Measurements from ENCODE around the gene KDM2A.

DNA sequence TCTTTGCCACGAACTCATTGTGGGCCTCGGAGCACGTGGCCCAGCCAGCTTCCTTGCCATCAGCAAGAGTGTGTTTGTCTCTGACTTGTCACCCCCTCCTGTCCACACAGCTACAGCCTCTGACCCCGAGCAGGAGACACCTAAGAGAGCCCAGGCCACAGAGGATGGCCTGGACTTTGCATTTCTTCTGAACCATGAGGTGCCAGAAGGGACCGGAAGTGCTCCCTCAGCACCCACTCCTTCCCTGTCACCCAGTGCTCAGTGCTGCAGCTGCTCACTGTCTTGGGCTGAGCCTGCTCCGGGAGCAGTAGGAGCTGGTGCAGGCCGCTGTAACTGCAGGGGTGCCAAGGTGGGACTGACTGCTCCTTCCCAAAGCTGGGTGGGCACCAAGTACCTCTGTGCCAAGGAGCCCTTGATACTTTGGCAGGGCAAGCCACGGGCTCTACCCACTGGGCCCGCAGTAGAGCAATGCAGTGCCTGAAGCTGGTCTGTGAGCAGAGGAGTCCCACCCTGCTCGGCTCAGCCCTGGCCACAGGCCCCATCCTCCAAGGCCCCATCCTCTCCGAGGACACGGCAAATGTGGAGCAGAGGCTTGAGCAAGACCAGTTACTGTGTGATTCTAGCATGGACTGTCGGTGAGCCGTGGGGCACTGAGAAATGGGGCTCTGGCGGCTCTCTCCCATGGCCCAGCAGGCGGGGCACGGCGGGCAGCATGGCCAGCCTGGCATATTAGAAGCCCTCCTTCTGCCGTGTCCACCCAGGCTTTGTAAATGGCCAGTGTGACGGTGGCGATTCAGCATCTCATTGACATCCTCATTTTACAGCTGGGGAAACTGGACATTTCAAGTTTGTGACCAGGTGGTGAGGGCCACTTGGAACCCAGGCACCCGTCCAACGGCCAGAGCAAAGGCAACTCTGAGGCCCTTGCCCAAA is 153.5 kb downstream of the KDM2A start:
- TF ChIP-seq POLR2A (IDR thresholded peaks at IDR 0.05; ENCODE audit: low read depth, low read length) (no peak), GATA2 (IDR thresholded peaks at IDR 0.05; ENCODE audit: insufficient read depth, insufficient read length, low read depth, low read length) (no peak), EZH2 (IDR thresholded peaks at IDR 0.05; ENCODE audit: borderline replicate concordance, low read depth, low read length, severe bottlenecking) (no peak)
- TF ChIP-seq, protein P1, sequence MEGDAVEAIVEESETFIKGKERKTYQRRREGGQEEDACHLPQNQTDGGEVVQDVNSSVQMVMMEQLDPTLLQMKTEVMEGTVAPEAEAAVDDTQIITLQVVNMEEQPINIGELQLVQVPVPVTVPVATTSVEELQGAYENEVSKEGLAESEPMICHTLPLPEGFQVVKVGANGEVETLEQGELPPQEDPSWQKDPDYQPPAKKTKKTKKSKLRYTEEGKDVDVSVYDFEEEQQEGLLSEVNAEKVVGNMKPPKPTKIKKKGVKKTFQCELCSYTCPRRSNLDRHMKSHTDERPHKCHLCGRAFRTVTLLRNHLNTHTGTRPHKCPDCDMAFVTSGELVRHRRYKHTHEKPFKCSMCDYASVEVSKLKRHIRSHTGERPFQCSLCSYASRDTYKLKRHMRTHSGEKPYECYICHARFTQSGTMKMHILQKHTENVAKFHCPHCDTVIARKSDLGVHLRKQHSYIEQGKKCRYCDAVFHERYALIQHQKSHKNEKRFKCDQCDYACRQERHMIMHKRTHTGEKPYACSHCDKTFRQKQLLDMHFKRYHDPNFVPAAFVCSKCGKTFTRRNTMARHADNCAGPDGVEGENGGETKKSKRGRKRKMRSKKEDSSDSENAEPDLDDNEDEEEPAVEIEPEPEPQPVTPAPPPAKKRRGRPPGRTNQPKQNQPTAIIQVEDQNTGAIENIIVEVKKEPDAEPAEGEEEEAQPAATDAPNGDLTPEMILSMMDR (IDR thresholded peaks at IDR 0.05; ENCODE audit: extremely low read depth in 1 of 2, insufficient read depth in 1 of 2, low read depth in 1 of 2, low read length in 2 of 2) = no peak
- TF ChIP-seq, protein P2, sequence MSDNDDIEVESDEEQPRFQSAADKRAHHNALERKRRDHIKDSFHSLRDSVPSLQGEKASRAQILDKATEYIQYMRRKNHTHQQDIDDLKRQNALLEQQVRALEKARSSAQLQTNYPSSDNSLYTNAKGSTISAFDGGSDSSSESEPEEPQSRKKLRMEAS (IDR thresholded peaks at IDR 0.05; ENCODE audit: insufficient read depth, insufficient read length) = no peak
